Epithelial cell of proximal tubule (primary cell): ENCODE data around the gene EID2. TPM values are rescaled to one million over a fixed set of nuclear protein-coding genes. Genes with fewer than 3 reads are reported as not detected.

ENCODE experiments used
- total RNA-seq: library from RNA; depleted of rRNA; stranded (reverse); fragments of >200 nt; gene quantifications from 2 replicates; pipeline ENCODE4 v1.2.3, GENCODE V29; 2015

EID2 gene
- total RNA-seq, 1 donor from 2014 or later: 12.3 TPM

Other genes with a start within 250 kb of the EID2 start
- gene IFNL1, start 243.8 kb downstream of the EID2 start, total RNA-seq: not detected in 2 replicates
- 0.06 and 0.29 TPM in 2 replicates for gene LRFN1, start 219.3 kb downstream of the EID2 start, total RNA-seq
- gene GMFG, start 204.1 kb downstream of the EID2 start, total RNA-seq: not detected in 2 replicates
- 60.0 and 65.6 TPM in 2 replicates for gene SAMD4B, start 197.7 kb downstream of the EID2 start, total RNA-seq
- gene PAF1, start 149.1 kb downstream of the EID2 start, total RNA-seq: 63.4 and 72.6 TPM in 2 replicates
- gene MED29, start 148.8 kb downstream of the EID2 start, total RNA-seq: 20.9 and 34.9 TPM in 2 replicates
- 9.7 and 10.0 TPM in 2 replicates for gene ZFP36, start 133.3 kb downstream of the EID2 start, total RNA-seq
- gene PLEKHG2, start 127.5 kb downstream of the EID2 start, total RNA-seq: 17.7 and 22.3 TPM in 2 replicates
- gene RPS16, start 104.2 kb downstream of the EID2 start, total RNA-seq: 2,362 and 2,974 TPM in 2 replicates
- 115 and 126 TPM in 2 replicates for gene SUPT5H, start 94.6 kb downstream of the EID2 start, total RNA-seq
- gene TIMM50, start 59.3 kb downstream of the EID2 start, total RNA-seq: 98.1 and 146 TPM in 2 replicates
- gene DLL3, start 41.2 kb downstream of the EID2 start, total RNA-seq: 2.9 and 4.1 TPM in 2 replicates
- gene SELENOV, start 25.0 kb downstream of the EID2 start, total RNA-seq: 0.17 TPM in 1 of 2 replicates, not detected in the other
- 1.8 and 2.0 TPM in 2 replicates for gene EID2B, start 7.3 kb downstream of the EID2 start, total RNA-seq
- not detected in 2 replicates for gene LGALS13, start 62.4 kb upstream of the EID2 start, total RNA-seq
- gene LGALS16, start 115.8 kb upstream of the EID2 start, total RNA-seq: not detected in 2 replicates
- not detected in 2 replicates for gene LGALS14, start 164.3 kb upstream of the EID2 start, total RNA-seq
- not detected in 2 replicates for gene CLC, start 197.9 kb upstream of the EID2 start, total RNA-seq
- not detected in 2 replicates for gene LEUTX, start 238.7 kb upstream of the EID2 start, total RNA-seq